Measurements from ENCODE around the gene TRAF4. TPM values are rescaled to one million over a fixed set of nuclear protein-coding genes. Genes with fewer than 3 reads are reported as not detected.

The TRAF4 gene
- total and polyA plus RNA-seq, 9 of the 15 experiments (the other 6 are each of a cell fraction or from before 2014, with no cell fraction given) = 2.4 to 147 (median 72.4) TPM

GRCh38 chr17:28711723-28712031 is 32.1 kb upstream of the TRAF4 start, which contains the start of gene PROCA1 (continued):
- TF ChIP-seq, protein P1, sequence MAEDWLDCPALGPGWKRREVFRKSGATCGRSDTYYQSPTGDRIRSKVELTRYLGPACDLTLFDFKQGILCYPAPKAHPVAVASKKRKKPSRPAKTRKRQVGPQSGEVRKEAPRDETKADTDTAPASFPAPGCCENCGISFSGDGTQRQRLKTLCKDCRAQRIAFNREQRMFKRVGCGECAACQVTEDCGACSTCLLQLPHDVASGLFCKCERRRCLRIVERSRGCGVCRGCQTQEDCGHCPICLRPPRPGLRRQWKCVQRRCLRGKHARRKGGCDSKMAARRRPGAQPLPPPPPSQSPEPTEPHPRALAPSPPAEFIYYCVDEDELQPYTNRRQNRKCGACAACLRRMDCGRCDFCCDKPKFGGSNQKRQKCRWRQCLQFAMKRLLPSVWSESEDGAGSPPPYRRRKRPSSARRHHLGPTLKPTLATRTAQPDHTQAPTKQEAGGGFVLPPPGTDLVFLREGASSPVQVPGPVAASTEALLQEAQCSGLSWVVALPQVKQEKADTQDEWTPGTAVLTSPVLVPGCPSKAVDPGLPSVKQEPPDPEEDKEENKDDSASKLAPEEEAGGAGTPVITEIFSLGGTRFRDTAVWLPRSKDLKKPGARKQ (CRISPR knock-in tag; IDR thresholded peaks at IDR 0.05) = no peak
- TF ChIP-seq, protein P2, sequence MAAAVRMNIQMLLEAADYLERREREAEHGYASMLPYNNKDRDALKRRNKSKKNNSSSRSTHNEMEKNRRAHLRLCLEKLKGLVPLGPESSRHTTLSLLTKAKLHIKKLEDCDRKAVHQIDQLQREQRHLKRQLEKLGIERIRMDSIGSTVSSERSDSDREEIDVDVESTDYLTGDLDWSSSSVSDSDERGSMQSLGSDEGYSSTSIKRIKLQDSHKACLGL (CRISPR knock-in tag; IDR thresholded peaks at IDR 0.05; ENCODE audit: borderline replicate concordance, poor library complexity, severe bottlenecking) = no peak
- TF ChIP-seq SMARCC2 (IDR thresholded peaks at IDR 0.05; ENCODE audit: low read depth) (no peak), ZNF79 (CRISPR knock-in tag; IDR thresholded peaks at IDR 0.05; ENCODE audit: low read depth) (no peak), HBP1 (CRISPR knock-in tag; IDR thresholded peaks at IDR 0.05) (no peak), IFI16 (CRISPR knock-in tag; IDR thresholded peaks at IDR 0.05) (no peak), ZNF24 (IDR thresholded peaks at IDR 0.05) (no peak)
- TF ChIP-seq, protein P3, sequence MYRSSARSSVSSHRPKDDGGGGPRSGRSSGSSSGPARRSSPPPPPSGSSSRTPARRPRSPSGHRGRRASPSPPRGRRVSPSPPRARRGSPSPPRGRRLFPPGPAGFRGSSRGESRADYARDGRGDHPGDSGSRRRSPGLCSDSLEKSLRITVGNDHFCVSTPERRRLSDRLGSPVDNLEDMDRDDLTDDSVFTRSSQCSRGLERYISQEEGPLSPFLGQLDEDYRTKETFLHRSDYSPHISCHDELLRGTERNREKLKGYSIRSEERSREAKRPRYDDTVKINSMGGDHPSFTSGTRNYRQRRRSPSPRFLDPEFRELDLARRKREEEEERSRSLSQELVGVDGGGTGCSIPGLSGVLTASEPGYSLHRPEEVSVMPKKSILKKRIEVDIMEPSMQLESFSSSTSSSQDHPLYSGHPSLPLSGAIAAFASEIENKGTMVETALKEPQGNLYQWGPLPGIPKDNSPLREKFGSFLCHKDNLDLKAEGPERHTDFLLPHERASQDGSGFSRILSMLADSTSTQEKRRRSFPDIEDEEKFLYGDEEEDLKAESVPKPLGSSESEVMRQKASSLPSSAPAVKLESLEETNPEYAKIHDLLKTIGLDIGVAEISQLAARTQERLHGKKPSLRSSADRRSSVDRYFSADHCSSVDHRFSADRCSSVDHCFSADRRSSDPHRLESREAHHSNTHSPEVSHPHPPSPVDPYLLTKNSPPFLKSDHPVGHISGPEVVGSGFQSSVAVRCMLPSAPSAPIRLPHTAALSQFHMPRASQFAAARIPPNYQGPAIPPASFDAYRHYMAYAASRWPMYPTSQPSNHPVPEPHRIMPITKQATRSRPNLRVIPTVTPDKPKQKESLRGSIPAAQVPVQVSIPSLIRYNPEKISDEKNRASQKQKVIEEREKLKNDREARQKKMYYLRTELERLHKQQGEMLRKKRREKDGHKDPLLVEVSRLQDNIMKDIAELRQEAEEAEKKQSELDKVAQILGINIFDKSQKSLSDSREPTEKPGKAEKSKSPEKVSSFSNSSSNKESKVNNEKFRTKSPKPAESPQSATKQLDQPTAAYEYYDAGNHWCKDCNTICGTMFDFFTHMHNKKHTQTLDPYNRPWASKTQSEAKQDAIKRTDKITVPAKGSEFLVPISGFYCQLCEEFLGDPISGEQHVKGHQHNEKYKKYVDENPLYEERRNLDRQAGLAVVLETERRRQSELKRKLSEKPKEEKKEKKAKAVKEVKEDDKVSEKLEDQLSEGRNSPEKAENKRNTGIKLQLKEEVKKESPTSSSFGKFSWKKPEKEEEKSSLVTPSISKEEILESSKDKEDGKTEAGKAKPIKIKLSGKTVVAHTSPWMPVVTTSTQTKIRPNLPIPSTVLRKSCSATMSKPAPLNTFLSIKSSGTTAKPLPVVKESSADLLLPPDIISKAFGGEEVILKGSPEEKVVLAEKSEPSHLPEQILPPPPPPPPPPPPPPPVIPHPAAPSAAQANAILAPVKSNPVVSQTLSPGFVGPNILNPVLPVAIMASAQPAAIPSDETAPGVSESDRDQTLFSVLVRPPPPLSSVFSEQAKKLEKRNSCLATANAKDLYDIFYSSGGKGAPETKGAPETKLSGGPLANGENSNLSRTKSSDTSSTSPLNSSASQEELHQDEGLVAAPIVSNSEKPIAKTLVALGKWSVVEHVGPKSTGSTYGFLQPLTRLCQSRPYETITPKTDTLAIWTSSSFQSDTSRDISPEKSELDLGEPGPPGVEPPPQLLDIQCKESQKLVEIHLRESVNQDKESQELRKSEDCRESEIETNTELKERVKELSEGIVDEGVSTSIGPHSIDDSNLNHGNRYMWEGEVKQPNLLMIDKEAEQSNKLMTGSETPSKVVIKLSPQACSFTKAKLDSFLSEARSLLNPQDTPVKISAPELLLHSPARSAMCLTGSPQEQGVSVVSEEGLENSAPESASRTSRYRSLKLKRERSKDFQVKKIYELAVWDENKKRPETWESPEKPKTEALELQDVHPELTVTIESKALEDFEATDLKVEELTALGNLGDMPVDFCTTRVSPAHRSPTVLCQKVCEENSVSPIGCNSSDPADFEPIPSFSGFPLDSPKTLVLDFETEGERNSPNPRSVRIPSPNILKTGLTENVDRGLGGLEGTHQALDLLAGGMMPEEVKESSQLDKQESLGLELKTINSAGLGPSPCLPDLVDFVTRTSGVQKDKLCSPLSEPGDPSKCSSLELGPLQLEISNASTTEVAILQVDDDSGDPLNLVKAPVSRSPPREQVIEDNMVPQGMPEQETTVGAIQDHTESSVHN (IDR thresholded peaks at IDR 0.05; ENCODE audit: borderline replicate concordance in 1 of 2, low read depth in 1 of 2) = 0 out of 4 replicates have a peak, but pooled peaks of 1 of the 2 experiments have one; percentile 26
- TF ChIP-seq, protein P4, sequence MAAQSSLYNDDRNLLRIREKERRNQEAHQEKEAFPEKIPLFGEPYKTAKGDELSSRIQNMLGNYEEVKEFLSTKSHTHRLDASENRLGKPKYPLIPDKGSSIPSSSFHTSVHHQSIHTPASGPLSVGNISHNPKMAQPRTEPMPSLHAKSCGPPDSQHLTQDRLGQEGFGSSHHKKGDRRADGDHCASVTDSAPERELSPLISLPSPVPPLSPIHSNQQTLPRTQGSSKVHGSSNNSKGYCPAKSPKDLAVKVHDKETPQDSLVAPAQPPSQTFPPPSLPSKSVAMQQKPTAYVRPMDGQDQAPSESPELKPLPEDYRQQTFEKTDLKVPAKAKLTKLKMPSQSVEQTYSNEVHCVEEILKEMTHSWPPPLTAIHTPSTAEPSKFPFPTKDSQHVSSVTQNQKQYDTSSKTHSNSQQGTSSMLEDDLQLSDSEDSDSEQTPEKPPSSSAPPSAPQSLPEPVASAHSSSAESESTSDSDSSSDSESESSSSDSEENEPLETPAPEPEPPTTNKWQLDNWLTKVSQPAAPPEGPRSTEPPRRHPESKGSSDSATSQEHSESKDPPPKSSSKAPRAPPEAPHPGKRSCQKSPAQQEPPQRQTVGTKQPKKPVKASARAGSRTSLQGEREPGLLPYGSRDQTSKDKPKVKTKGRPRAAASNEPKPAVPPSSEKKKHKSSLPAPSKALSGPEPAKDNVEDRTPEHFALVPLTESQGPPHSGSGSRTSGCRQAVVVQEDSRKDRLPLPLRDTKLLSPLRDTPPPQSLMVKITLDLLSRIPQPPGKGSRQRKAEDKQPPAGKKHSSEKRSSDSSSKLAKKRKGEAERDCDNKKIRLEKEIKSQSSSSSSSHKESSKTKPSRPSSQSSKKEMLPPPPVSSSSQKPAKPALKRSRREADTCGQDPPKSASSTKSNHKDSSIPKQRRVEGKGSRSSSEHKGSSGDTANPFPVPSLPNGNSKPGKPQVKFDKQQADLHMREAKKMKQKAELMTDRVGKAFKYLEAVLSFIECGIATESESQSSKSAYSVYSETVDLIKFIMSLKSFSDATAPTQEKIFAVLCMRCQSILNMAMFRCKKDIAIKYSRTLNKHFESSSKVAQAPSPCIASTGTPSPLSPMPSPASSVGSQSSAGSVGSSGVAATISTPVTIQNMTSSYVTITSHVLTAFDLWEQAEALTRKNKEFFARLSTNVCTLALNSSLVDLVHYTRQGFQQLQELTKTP (IDR thresholded peaks at IDR 0.05; ENCODE audit: low read depth in 1 of 2, partially characterized antibody in 2 of 2) = no peak

Data from K562 (cell line).